SK-N-SH (cell line): ENCODE results near the gene BRCA2. TPM values are rescaled to one million over a fixed set of nuclear protein-coding genes. Genes with fewer than 3 reads are reported as not detected.

ENCODE experiments used
- CTCF ChIA-PET: fragments of 300-600, 350-600 bp; formaldehyde crosslinking; extraction: SDS; loops from one replicate; lab custom pipeline; 2021; lab: Yijun Ruan, JAX
- POLR2A ChIA-PET: fragments of 350-600 bp; sonication (Branson Sonifier 250); formaldehyde crosslinking; extraction: SDS; loops from one replicate; lab custom pipeline; 2020; ENCODE audit warnings: antibody characterized with exemption, inconsistent platforms; lab: Yijun Ruan, JAX
- DNase-seq: peaks from one replicate; pipeline ENCODE4 v3.0.0; 2012
- H2AFZ ChIP-seq: fragments of 200-600 bp; sonication (generic); 2 replicates; pipeline ENCODE4 v1.8.1; 2016; ENCODE audit warnings: antibody characterized with exemption, mild to moderate bottlenecking, low read depth
- H3F3A ChIP-seq: fragments of 200-600 bp; sonication (generic); replicated peaks from 2 replicates; pipeline ENCODE3; 2016; ENCODE audit warnings: antibody characterized with exemption, mild to moderate bottlenecking; ENCODE audit not compliant: insufficient read depth
- H3K27ac ChIP-seq, 2 experiments: fragments of 200-500 bp in 1 of 2; fragments of 200-600 bp in 1 of 2; sonication (Bioruptor generic) in 1 of 2; sonication (generic), shearing (Covaris generic) in 1 of 2; 2 replicates each; pipeline versions ENCODE4 v1.5.1 to v1.6.1; 2014 to 2016; ENCODE audit warnings: low read depth in 2 of 2, inconsistent platforms in 1 of 2, low read length in 1 of 2, mild to moderate bottlenecking in 1 of 2, mixed read lengths in 1 of 2
- H3K27me3 ChIP-seq: fragments of 200-600 bp; sonication (generic), shearing (Covaris generic); 2 replicates; pipeline ENCODE4 v1.6.1; 2016; ENCODE audit warnings: mixed run types; ENCODE audit not compliant: insufficient read depth
- H3K36me3 ChIP-seq, 2 experiments: fragments of 200-500 bp in 1 of 2; fragments of 200-600 bp in 1 of 2; sonication (Bioruptor generic) in 1 of 2; sonication (generic) in 1 of 2; replicated peaks in 1 of 2; 2 replicates each; pipeline versions ENCODE3 to v1.5.1; 2014 to 2016; ENCODE audit warnings: low read length in 1 of 2, mild to moderate bottlenecking in 1 of 2; ENCODE audit not compliant: insufficient read depth in 2 of 2, control insufficient read depth in 1 of 2
- H3K4me1 ChIP-seq, 2 experiments: fragments of 200-500 bp in 1 of 2; fragments of 200-600 bp in 1 of 2; sonication (Bioruptor generic) in 1 of 2; sonication (generic), shearing (Covaris generic) in 1 of 2; 2 replicates each; pipeline versions ENCODE4 v1.5.1 to v1.6.1; 2014 to 2016; ENCODE audit warnings: low read depth in 1 of 2, low read length in 1 of 2, mixed run types in 1 of 2; ENCODE audit not compliant: insufficient read depth in 2 of 2, control insufficient read depth in 1 of 2
- H3K4me2 ChIP-seq: fragments of 200-600 bp; sonication (generic), shearing (Covaris generic); 2 replicates; pipeline ENCODE4 v1.6.1; 2017; ENCODE audit warnings: mixed run types
- H3K4me3 ChIP-seq, 2 experiments: fragments of 200-500 bp in 1 of 2; fragments of 200-600 bp in 1 of 2; sonication (Bioruptor generic) in 1 of 2; sonication (generic), shearing (Covaris generic) in 1 of 2; 2 replicates each; pipeline versions ENCODE4 v1.5.1 to v1.8.1; 2014 to 2016; ENCODE audit warnings: low read depth in 2 of 2, inconsistent platforms in 1 of 2, low read length in 1 of 2, mild to moderate bottlenecking in 1 of 2, mixed read lengths in 1 of 2, moderate library complexity in 1 of 2
- H3K79me2 ChIP-seq: fragments of 200-600 bp; sonication (generic); 2 replicates; pipeline ENCODE4 v1.8.1; 2017; ENCODE audit warnings: mild to moderate bottlenecking; ENCODE audit not compliant: insufficient read depth
- H3K9ac ChIP-seq: fragments of 200-600 bp; sonication (generic); 2 replicates; pipeline ENCODE4 v1.6.1; 2017; ENCODE audit warnings: mixed run types
- H3K9me2 ChIP-seq: fragments of 200-600 bp; sonication (generic); 2 replicates; pipeline ENCODE4 v1.6.1; 2017; ENCODE audit warnings: mixed run types
- H3K9me3 ChIP-seq: fragments of 200-600 bp; sonication (generic); 2 replicates; pipeline ENCODE4 v1.6.1; 2017; ENCODE audit warnings: mixed run types, mild to moderate bottlenecking, moderate library complexity
- H4K20me1 ChIP-seq: fragments of 200-600 bp; sonication (generic); 2 replicates; pipeline ENCODE4 v1.6.1; 2017; ENCODE audit warnings: mild to moderate bottlenecking, mixed run types; ENCODE audit not compliant: insufficient read depth
- CHD2 ChIP-seq: fragments of 150-350 bp; IDR thresholded peaks from 2 replicates; pipeline ENCODE4 v1.6.1; 2018; ENCODE audit warnings: low read length; ENCODE audit not compliant: partially characterized antibody
- CTCF ChIP-seq: fragments of 200-600 bp; sonication (generic); IDR thresholded peaks from 2 replicates; pipeline ENCODE4 v1.6.1; 2017; ENCODE audit warnings: antibody characterized with exemption, mild to moderate bottlenecking, moderate library complexity
- EP300 ChIP-seq, 2 experiments: IDR thresholded peaks; 2 replicates each; pipeline versions ENCODE4 v1.4.0 to v1.6.1; 2012; ENCODE audit warnings: borderline replicate concordance in 1 of 2, low read depth in 1 of 2, low read length in 1 of 2
- FOSL2 ChIP-seq: IDR thresholded peaks from 2 replicates; pipeline ENCODE4 v1.4.0; 2012; ENCODE audit warnings: low read depth, mild to moderate bottlenecking, moderate library complexity, borderline replicate concordance
- GABPA ChIP-seq: IDR thresholded peaks from 2 replicates; pipeline ENCODE4 v1.4.0; 2012; ENCODE audit warnings: low read depth, mild to moderate bottlenecking
- IRF3 ChIP-seq: fragments of 150-350 bp; IDR thresholded peaks from 2 replicates; pipeline ENCODE4 v1.6.1; 2016; ENCODE audit warnings: mild to moderate bottlenecking, low read depth, low read length
- JUND ChIP-seq: IDR thresholded peaks from 2 replicates; pipeline ENCODE4 v1.4.0; 2012
- NFIC ChIP-seq: IDR thresholded peaks from 2 replicates; pipeline ENCODE4 v1.4.0; 2012; ENCODE audit warnings: borderline replicate concordance
- NRF1 ChIP-seq: IDR thresholded peaks from 2 replicates; pipeline ENCODE4 v1.6.1; 2012; ENCODE audit warnings: low read depth, mild to moderate bottlenecking, low read length
- RXRA ChIP-seq: IDR thresholded peaks from 2 replicates; pipeline ENCODE4 v1.4.0; 2012; ENCODE audit warnings: low read depth, mild to moderate bottlenecking, borderline replicate concordance
- TAF1 ChIP-seq: IDR thresholded peaks from 2 replicates; pipeline ENCODE4 v1.6.1; 2012; ENCODE audit warnings: low read depth, mild to moderate bottlenecking, low read length, moderate library complexity, borderline replicate concordance
- YY1 ChIP-seq: IDR thresholded peaks from 2 replicates; pipeline ENCODE4 v1.4.0; 2012; ENCODE audit warnings: low read depth, mild to moderate bottlenecking
- WGBS: methylation state at CpG from one replicate; pipeline ENCODE4 v1.1.6; 2017; ENCODE audit warnings: low lambda C conversion rate; 5-methylcytosine and 5-hydroxymethylcytosine counted together
- polyA plus RNA-seq, 3 experiments: library from polyadenylated mRNA; depleted of rRNA; stranded (reverse); fragments of >200 nt; gene quantifications; 2 replicates each; pipeline ENCODE4 v1.2.3, GENCODE V29; 2012
- TF ChIP-seq, protein P1 (sequence below): IDR thresholded peaks from 2 replicates; pipeline ENCODE4; 2012
- TF ChIP-seq, protein P2 (sequence below): fragments of 150-350 bp; IDR thresholded peaks from 2 replicates; pipeline ENCODE4 v1.6.1; 2017; ENCODE audit warnings: antibody characterized with exemption, low read length, low read depth, borderline replicate concordance
- TF ChIP-seq, protein P3 (sequence below): IDR thresholded peaks from 2 replicates; pipeline ENCODE4 v1.4.0; 2012; ENCODE audit warnings: low read depth

The BRCA2 gene
- polyA plus RNA-seq, 1 of the 3 experiments (the other 2 are of a cell fraction), result 1.6 TPM

DNA sequence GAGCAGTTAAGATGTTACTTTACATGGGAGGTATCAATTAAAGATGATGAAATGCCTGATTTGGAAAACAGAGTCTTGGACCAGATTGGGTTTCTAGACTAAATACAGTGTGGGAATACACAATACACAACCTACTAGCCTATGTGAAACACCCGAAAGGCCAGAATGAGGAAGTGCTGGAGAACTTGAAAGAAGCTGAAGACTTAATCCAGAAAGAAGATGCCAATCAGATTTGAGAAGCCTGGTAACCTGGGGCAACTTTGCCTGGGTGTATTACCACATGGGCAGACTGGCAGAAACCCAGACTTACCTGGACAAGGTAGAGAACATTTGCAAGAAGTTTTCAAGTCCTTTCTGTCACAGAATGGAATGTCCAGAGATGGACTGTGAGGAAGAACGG is 69.4 kb downstream of the BRCA2 start:
- CTCF ChIA-PET, result no interaction called here
- 100% methylated on average over 2 of the region's 2 CpGs for WGBS
- no peak for TF ChIP-seq RXRA
- no peak for TF ChIP-seq CTCF
- TF ChIP-seq, protein P1, sequence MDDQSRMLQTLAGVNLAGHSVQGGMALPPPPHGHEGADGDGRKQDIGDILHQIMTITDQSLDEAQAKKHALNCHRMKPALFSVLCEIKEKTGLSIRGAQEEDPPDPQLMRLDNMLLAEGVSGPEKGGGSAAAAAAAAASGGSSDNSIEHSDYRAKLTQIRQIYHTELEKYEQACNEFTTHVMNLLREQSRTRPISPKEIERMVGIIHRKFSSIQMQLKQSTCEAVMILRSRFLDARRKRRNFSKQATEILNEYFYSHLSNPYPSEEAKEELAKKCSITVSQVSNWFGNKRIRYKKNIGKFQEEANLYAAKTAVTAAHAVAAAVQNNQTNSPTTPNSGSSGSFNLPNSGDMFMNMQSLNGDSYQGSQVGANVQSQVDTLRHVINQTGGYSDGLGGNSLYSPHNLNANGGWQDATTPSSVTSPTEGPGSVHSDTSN, result no peak
- no peak for TF ChIP-seq JUND
- no peak for TF ChIP-seq FOSL2
- TF ChIP-seq EP300 (IDR thresholded peaks at IDR 0.05; ENCODE audit: borderline replicate concordance in 1 of 2, low read depth in 1 of 2, low read length in 1 of 2), result no peak
- no peak for TF ChIP-seq TAF1
- TF ChIP-seq NFIC, result no peak
- TF ChIP-seq YY1, result no peak
- no peak for TF ChIP-seq GABPA
- TF ChIP-seq, protein P2, sequence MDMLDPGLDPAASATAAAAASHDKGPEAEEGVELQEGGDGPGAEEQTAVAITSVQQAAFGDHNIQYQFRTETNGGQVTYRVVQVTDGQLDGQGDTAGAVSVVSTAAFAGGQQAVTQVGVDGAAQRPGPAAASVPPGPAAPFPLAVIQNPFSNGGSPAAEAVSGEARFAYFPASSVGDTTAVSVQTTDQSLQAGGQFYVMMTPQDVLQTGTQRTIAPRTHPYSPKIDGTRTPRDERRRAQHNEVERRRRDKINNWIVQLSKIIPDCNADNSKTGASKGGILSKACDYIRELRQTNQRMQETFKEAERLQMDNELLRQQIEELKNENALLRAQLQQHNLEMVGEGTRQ, result no peak
- TF ChIP-seq IRF3, result no peak
- TF ChIP-seq, protein P3, sequence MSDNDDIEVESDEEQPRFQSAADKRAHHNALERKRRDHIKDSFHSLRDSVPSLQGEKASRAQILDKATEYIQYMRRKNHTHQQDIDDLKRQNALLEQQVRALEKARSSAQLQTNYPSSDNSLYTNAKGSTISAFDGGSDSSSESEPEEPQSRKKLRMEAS, result no peak
- no peak for TF ChIP-seq NRF1
- no peak for TF ChIP-seq CHD2

More for the DNA sequence above, 69.4 kb downstream of the BRCA2 start:
- no peak overlapping the region for H2AFZ ChIP-seq
- H3K27me3 ChIP-seq, result no peaks in the 10 kb centered on the region
- H3K36me3 ChIP-seq, result peaks cover 10 to 20% of the 10 kb centered on the region in 2 experiments
- no peak overlapping the region for H3K27ac ChIP-seq
- H3K9me2 ChIP-seq, result no peaks in the 10 kb centered on the region
- no peaks in the 10 kb centered on the region for H3K79me2 ChIP-seq
- no peaks in the 10 kb centered on the region for H4K20me1 ChIP-seq
- no peak overlapping the region for H3K9ac ChIP-seq
- POLR2A ChIA-PET, result no interaction called here
- no peak overlapping the region for H3K4me3 ChIP-seq
- no peak overlapping the region for H3K4me2 ChIP-seq
- no peaks in the 10 kb centered on the region for H3F3A ChIP-seq
- H3K4me1 ChIP-seq, result no peaks in the 10 kb centered on the region
- DNase-seq, result no peak
- no peaks in the 10 kb centered on the region for H3K9me3 ChIP-seq
